Fibroblast of mammary gland (primary cell): Measurements from ENCODE around the gene LRRC18.
A peak's percentile ranks its signal among the peaks of the same experiment; 100 is the strongest.

Source experiments
- DNase-seq: peaks from one replicate; pipeline ENCODE4 v3.0.0-alpha.2; 2010; ENCODE audit warnings: low read depth
- H3K4me3 ChIP-seq: 2 replicates; pipeline ENCODE4 v1.5.1; 2011; ENCODE audit warnings: low read depth, mild to moderate bottlenecking, low read length, moderate library complexity; ENCODE audit not compliant: control insufficient read depth
- CTCF ChIP-seq: conservative IDR thresholded peaks from 2 replicates; pipeline ENCODE4 v1.5.1; 2011; ENCODE audit warnings: low read depth, low read length, inconsistent platforms; ENCODE audit not compliant: control insufficient read depth, insufficient read depth

LRRC18 gene

GRCh38 chr10:48932831-48933664 is 6.6 kb downstream of the LRRC18 start:
- peak; percentile 51 for DNase-seq

GRCh38 chr10:48931188-48931587 is 8.5 kb downstream of the LRRC18 start:
- DNase-seq: no peak
- no peak for TF ChIP-seq CTCF
- H3K4me3 ChIP-seq: no peak overlapping the region

More at GRCh38 chr10:48932831-48933664, 6.6 kb downstream of the LRRC18 start:
- H3K4me3 ChIP-seq: no peak overlapping the region
- no peak for TF ChIP-seq CTCF

- no peak overlapping the region for H3K4me3 ChIP-seq
- TF ChIP-seq CTCF: no peak
- no peak for DNase-seq
These were observed 10.1 kb downstream of the LRRC18 start for GRCh38 chr10:48929413-48929990.

GRCh38 chr10:48926764-48927540 is 12.7 kb downstream of the LRRC18 start:
- no peak for TF ChIP-seq CTCF
- H3K4me3 ChIP-seq: no peak overlapping the region
- no peak for DNase-seq

GRCh38 chr10:48926255-48926654 is 13.4 kb downstream of the LRRC18 start:
- DNase-seq: no peak
- no peak overlapping the region for H3K4me3 ChIP-seq
- TF ChIP-seq CTCF: no peak

- TF ChIP-seq CTCF: no peak
- DNase-seq: no peak
- H3K4me3 ChIP-seq: no peak overlapping the region
These were observed 14.7 kb downstream of the LRRC18 start for GRCh38 chr10:48924988-48925387.
